Neuronal stem cell (in vitro differentiated cells): ENCODE results near the gene SLC37A1.

ENCODE experiments used
- DNase-seq: peaks from one replicate; pipeline ENCODE4 v3.0.0-alpha.2; 2013; ENCODE audit warnings: low spot score
- H2AFZ ChIP-seq: one replicate; pipeline ENCODE4 v1.6.1; 2013; ENCODE audit warnings: mild to moderate bottlenecking, low read length, inconsistent platforms
- H2AK5ac ChIP-seq: 2 replicates; pipeline ENCODE4 v1.6.1; 2013; ENCODE audit warnings: low read depth, mild to moderate bottlenecking, inconsistent platforms, low read length, moderate library complexity, mixed read lengths
- H2BK120ac ChIP-seq: 2 replicates; pipeline ENCODE4 v1.6.1; 2013; ENCODE audit warnings: low read depth, mild to moderate bottlenecking, inconsistent platforms, low read length, moderate library complexity, mixed read lengths
- H2BK12ac ChIP-seq: one replicate; pipeline ENCODE4 v1.6.1; 2013; ENCODE audit warnings: low read length, inconsistent platforms
- H2BK15ac ChIP-seq: 2 replicates; pipeline ENCODE4 v1.6.1; 2013; ENCODE audit warnings: mild to moderate bottlenecking, low read length, inconsistent platforms, mixed read lengths
- H2BK5ac ChIP-seq: one replicate; pipeline ENCODE4 v1.6.1; 2013; ENCODE audit warnings: inconsistent platforms, mild to moderate bottlenecking, low read length, moderate library complexity
- H3K14ac ChIP-seq: one replicate; pipeline ENCODE4 v1.6.1; 2013; ENCODE audit warnings: low read length, inconsistent platforms
- H3K18ac ChIP-seq: 2 replicates; pipeline ENCODE4 v1.6.1; 2013; ENCODE audit warnings: low read length, inconsistent platforms
- H3K23ac ChIP-seq: 2 replicates; pipeline ENCODE4 v1.6.1; 2013; ENCODE audit warnings: low read depth, mild to moderate bottlenecking, mixed read lengths, low read length, inconsistent platforms; ENCODE audit not compliant: poor library complexity
- H3K27ac ChIP-seq: replicated peaks from 3 replicates; pipeline ENCODE4 v1.5.1; 2013; ENCODE audit warnings: low read length, inconsistent platforms
- H3K27me3 ChIP-seq, 3 experiments: 2 replicates each; pipeline ENCODE4 v1.6.1; 2013; ENCODE audit warnings: low read length in 3 of 3, mild to moderate bottlenecking in 2 of 3, inconsistent platforms in 1 of 3, low read depth in 1 of 3, mixed read lengths in 1 of 3, moderate library complexity in 1 of 3; ENCODE audit not compliant: control insufficient read depth in 3 of 3, insufficient read depth in 3 of 3
- H3K36me3 ChIP-seq, 2 donors: replicated peaks in 1 of 2; 2 replicates each; pipeline ENCODE4 v1.6.1; 2013; ENCODE audit warnings: low read length in 2 of 2; ENCODE audit not compliant: control insufficient read depth in 2 of 2, insufficient read depth in 2 of 2
- H3K4ac ChIP-seq: 2 replicates; pipeline ENCODE4 v1.6.1; 2013; ENCODE audit warnings: inconsistent platforms, mild to moderate bottlenecking, low read length, moderate library complexity
- H3K4me1 ChIP-seq, 2 donors: 1 replicate in 1 of 2; 2 replicates in 1 of 2; pipeline ENCODE4 v1.6.1; 2013; ENCODE audit warnings: low read length in 2 of 2, low read depth in 1 of 2; ENCODE audit not compliant: control insufficient read depth in 2 of 2, insufficient read depth in 1 of 2
- H3K4me2 ChIP-seq: one replicate; pipeline ENCODE4 v1.6.1; 2013; ENCODE audit warnings: mild to moderate bottlenecking, low read length, inconsistent platforms; ENCODE audit not compliant: insufficient read depth, poor library complexity, severe bottlenecking
- H3K4me3 ChIP-seq, 2 donors: 2 replicates each; pipeline ENCODE4 v1.5.1; 2013; ENCODE audit warnings: low read length in 2 of 2, mild to moderate bottlenecking in 2 of 2, inconsistent platforms in 1 of 2, moderate library complexity in 1 of 2
- H3K79me1 ChIP-seq: one replicate; pipeline ENCODE4 v1.6.1; 2013; ENCODE audit warnings: low read depth, mild to moderate bottlenecking, inconsistent platforms, low read length, moderate library complexity
- H3K9ac ChIP-seq: one replicate; pipeline ENCODE4 v1.6.1; 2013; ENCODE audit warnings: mild to moderate bottlenecking, low read depth, low read length, inconsistent platforms; ENCODE audit not compliant: poor library complexity
- H3K9me3 ChIP-seq, 2 donors: replicated peaks in 1 of 2; 2 replicates each; pipeline versions ENCODE3 to v1.6.1; 2013; ENCODE audit warnings: low read length in 2 of 2, mild to moderate bottlenecking in 2 of 2, inconsistent platforms in 1 of 2, low read depth in 1 of 2, mixed read lengths in 1 of 2, moderate library complexity in 1 of 2; ENCODE audit not compliant: control insufficient read depth in 2 of 2, insufficient read depth in 1 of 2
- H4K8ac ChIP-seq: one replicate; pipeline ENCODE4 v1.6.1; 2013; ENCODE audit warnings: low read depth, mild to moderate bottlenecking, inconsistent platforms, low read length, moderate library complexity
- H4K91ac ChIP-seq: one replicate; pipeline ENCODE4 v1.6.1; 2013; ENCODE audit warnings: low read length, low read depth, mild to moderate bottlenecking, inconsistent platforms; ENCODE audit not compliant: poor library complexity
- WGBS, 2 donors: extraction: QIAGEN DNeasy Blood & Tissue Kit; methylation state at CpG; one replicate each; pipeline ENCODE4 v1.1.7; 2013; ENCODE audit warnings: missing lambda C conversion rate in 2 of 2, mixed read lengths in 1 of 2; ENCODE audit not compliant: insufficient read length in 2 of 2, insufficient replicate concordance in 1 of 2; ENCODE audit errors: extremely low coverage in 2 of 2; 5-methylcytosine and 5-hydroxymethylcytosine counted together

Gene SLC37A1

DNA sequence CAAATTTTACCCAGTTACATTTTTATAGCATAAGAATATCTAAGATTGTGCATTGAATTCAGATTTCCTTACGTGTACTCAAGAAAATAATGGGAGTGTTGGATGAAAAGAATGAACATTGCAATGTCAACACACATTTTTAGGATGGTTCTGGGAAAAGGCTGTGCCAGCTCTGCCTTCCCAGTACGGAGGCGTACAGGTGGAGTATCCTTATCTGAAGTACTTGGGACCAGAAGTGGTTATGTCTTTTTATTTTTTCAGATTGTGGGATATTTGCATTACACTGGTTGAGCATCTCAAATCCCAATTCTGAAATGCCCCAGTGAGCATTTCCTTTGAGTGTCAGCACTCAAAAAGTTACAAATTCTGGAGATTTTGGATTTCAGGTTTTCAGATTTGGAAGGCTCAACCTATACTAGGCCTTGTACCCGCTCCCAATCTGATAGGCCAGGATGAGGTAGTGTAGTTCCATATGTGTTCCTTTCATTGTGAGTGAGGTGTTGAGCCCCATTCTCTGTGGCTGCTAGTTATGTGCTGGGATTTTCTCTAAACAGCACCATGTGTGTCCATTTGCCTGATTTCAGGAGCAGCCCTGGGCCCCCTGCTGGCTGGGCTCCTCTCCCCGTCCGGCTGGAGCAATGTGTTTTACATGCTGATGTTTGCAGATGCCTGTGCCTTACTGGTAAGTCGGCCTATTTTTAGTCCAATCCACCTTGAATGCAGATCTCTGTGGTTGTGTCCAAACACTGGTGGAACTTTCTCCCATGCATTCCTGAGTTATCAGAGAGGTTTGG is 60.8 kb downstream of the SLC37A1 start:
- H3K4me1 ChIP-seq, result peaks cover 8 to 16% of the 10 kb centered on the region in 2 donors
- no peak overlapping the region for H2BK120ac ChIP-seq
- H3K4ac ChIP-seq, result no peak overlapping the region
- no peak overlapping the region for H3K23ac ChIP-seq
- peaks cover 0 to under 1% (median 0%) of the 10 kb centered on the region in 3 experiments for H3K27me3 ChIP-seq
- H3K27ac ChIP-seq, result no peak overlapping the region
- no peaks in the 10 kb centered on the region for H3K36me3 ChIP-seq
- peak overlapping the region; percentile 4 for H4K8ac ChIP-seq
- no peak overlapping the region for H2BK5ac ChIP-seq
- no peak overlapping the region for H3K4me3 ChIP-seq
- no peak overlapping the region for H2BK15ac ChIP-seq
- H2AFZ ChIP-seq, result no peak overlapping the region
- H3K4me2 ChIP-seq, result no peak overlapping the region
- no peak overlapping the region for H2AK5ac ChIP-seq
- H3K9me3 ChIP-seq, result peaks cover 2 to 16% of the 10 kb centered on the region in 2 donors
- no peak overlapping the region for H3K9ac ChIP-seq
- no peak overlapping the region for H3K14ac ChIP-seq
- no CpG with 5 or more reads among the region's 7 CpGs for WGBS, 2 donors
- H3K79me1 ChIP-seq, result no peaks in the 10 kb centered on the region
- no peak overlapping the region for H2BK12ac ChIP-seq
- no peak overlapping the region for H3K18ac ChIP-seq
- no peak overlapping the region for H4K91ac ChIP-seq
- DNase-seq, result no peak

DNA sequence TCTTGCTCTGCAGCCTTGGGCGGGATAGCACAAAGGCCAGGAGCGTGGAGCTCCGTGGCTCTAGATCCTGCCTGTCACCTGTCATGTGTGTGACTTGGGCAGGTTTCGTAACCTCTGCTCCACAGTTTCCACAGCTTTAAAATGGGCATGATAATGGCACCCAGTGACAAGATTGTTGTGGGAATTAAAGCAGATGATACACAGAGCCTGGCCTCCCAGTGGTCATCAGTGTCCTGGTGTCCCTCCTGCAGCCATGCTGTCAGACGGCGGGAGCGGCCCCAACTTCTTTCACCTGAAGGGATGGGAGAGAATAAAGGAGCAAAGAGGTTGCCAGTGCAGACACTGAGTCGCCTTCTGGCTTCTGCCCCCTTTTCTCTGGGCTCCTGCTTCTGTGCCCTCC is 61.5 kb downstream of the SLC37A1 start:
- Histone ChIP-seq H3K23ac (no peak overlapping the region), H2AK5ac (no peak overlapping the region), H2BK120ac (no peak overlapping the region), H4K91ac (no peak overlapping the region), H3K79me1 (no peaks in the 10 kb centered on the region), H4K8ac (no peak overlapping the region), H2BK15ac (no peak overlapping the region), H3K14ac (no peak overlapping the region), H2BK5ac (no peak overlapping the region), H2AFZ (no peak overlapping the region), H3K4me1 (peaks cover 8 to 16% of the 10 kb centered on the region in 2 donors), H3K9me3 (peaks cover 2 to 16% of the 10 kb centered on the region in 2 donors), H3K4ac (no peak overlapping the region), H3K36me3 (no peaks in the 10 kb centered on the region), H3K4me2 (no peak overlapping the region), H3K4me3 (no peak overlapping the region), H3K27ac (no peak overlapping the region), H3K9ac (no peak overlapping the region), H3K18ac (no peak overlapping the region), H3K27me3 (peaks cover 0 to 5% (median 0%) of the 10 kb centered on the region in 3 experiments), H2BK12ac (no peak overlapping the region)
- DNase-seq, result no peak
- no CpG with 5 or more reads among the region's 8 CpGs for WGBS, 2 donors

DNA sequence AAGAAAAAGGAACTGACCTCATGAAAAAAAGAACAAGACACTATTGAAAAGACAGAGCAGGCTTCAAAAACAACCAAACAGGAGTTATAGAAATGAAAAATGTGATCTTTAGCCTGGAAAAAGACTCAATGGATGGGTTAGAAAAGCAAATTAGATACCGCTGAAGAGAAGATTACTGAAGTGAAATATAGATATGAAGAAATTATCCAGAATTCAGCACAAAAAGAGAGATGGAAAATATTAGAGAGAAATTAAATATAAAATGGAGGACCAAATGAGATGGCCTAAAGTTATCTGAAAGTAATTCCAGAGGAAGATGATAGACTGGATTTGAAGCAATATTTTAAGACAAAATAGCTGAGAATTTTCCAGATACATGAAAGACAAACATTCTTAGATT is 63.0 kb downstream of the SLC37A1 start:
- Histone ChIP-seq H3K9ac (no peak overlapping the region), H3K4ac (no peak overlapping the region), H3K36me3 (no peaks in the 10 kb centered on the region), H3K79me1 (no peaks in the 10 kb centered on the region), H2BK120ac (no peak overlapping the region), H3K18ac (no peak overlapping the region), H2BK12ac (no peak overlapping the region), H2AK5ac (no peak overlapping the region), H3K23ac (no peak overlapping the region), H3K9me3 (peaks cover 2 to 16% of the 10 kb centered on the region in 2 donors), H3K27ac (no peak overlapping the region), H2BK5ac (no peak overlapping the region), H4K8ac (no peak overlapping the region), H3K14ac (no peak overlapping the region), H2AFZ (no peak overlapping the region), H3K4me3 (no peak overlapping the region), H3K27me3 (peaks cover 0 to 7% (median 0%) of the 10 kb centered on the region in 3 experiments), H2BK15ac (no peak overlapping the region), H3K4me2 (no peak overlapping the region), H4K91ac (no peak overlapping the region), H3K4me1 (peaks cover 0 to 5% of the 10 kb centered on the region in 2 donors)
- no CpG with 5 or more reads among the region's 1 CpG for WGBS, 2 donors
- DNase-seq, result no peak

DNA sequence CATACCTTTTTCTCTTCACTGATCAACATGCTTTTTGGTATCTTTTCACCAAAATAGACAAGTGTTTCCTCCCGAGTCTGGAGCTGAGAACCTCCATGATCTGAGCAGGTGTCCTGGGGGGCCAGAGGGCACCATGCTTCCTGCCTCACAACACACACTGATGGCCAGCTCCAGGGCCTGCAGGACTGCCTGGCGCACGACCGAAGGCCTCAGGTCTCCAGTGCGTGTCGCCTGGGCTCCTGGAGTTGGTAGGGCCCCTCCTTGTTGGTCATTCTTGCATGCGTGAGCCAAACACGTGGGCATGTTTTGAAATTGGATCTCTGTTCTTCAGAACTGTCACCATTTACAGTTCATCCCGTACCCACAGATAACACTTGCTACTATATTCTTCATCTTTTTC is 64.4 kb downstream of the SLC37A1 start:
- WGBS, 2 donors, result no CpG with 5 or more reads among the region's 9 CpGs
- no peak overlapping the region for H3K23ac ChIP-seq
- H3K18ac ChIP-seq, result no peak overlapping the region
- no peak overlapping the region for H3K4me3 ChIP-seq
- H3K14ac ChIP-seq, result no peak overlapping the region
- H3K27me3 ChIP-seq, result peaks cover 0 to 7% (median 0%) of the 10 kb centered on the region in 3 experiments
- H3K4me1 ChIP-seq, result peaks cover 0 to 6% of the 10 kb centered on the region in 2 donors
- no peak overlapping the region for H3K4me2 ChIP-seq
- DNase-seq, result no peak
- peaks cover 4 to 16% of the 10 kb centered on the region in 2 donors for H3K9me3 ChIP-seq
- no peak overlapping the region for H2AK5ac ChIP-seq
- H4K91ac ChIP-seq, result no peak overlapping the region
- no peak overlapping the region for H3K9ac ChIP-seq
- H3K79me1 ChIP-seq, result no peaks in the 10 kb centered on the region
- H3K27ac ChIP-seq, result no peak overlapping the region
- no peak overlapping the region for H4K8ac ChIP-seq
- no peak overlapping the region for H2BK5ac ChIP-seq
- no peak overlapping the region for H2BK15ac ChIP-seq
- H3K36me3 ChIP-seq, result no peaks in the 10 kb centered on the region
- H3K4ac ChIP-seq, result no peak overlapping the region
- no peak overlapping the region for H2BK120ac ChIP-seq
- no peak overlapping the region for H2AFZ ChIP-seq
- H2BK12ac ChIP-seq, result no peak overlapping the region
